PC-9 (cell line): ENCODE data around the gene SYNJ2. TPM values are rescaled to one million over a fixed set of nuclear protein-coding genes. Genes with fewer than 3 reads are reported as not detected.

Experiments
- BruUV-seq: library from RNA; stranded (reverse); fragments of 400-500 nt; replicated peaks from 2 replicates; lab custom pipeline; 2021; lab: Mats Ljungman, UMichigan
- CTCF ChIA-PET: fragments of 300-600 bp; sonication (Branson Sonifier 250); formaldehyde crosslinking; loops from one replicate; lab custom pipeline; 2022; ENCODE audit warnings: antibody characterized with exemption; lab: Charles Lee
- POLR2A ChIA-PET: fragments of 300-600 bp; sonication (Branson Sonifier 250); formaldehyde crosslinking; loops from one replicate; lab custom pipeline; 2022; ENCODE audit warnings: antibody characterized with exemption; ENCODE audit not compliant: unreplicated experiment; lab: Charles Lee
- DNase-seq, 2 experiments: peaks; one replicate each; pipeline versions ENCODE4 v3.0.0 to v3.0.0-alpha.2; 2015 to 2022; ENCODE audit warnings: mixed read lengths in 1 of 2
- H2AFZ ChIP-seq: fragments of 200-600 bp; sonication (generic); 2 replicates; pipeline ENCODE4 v1.8.1; 2017; ENCODE audit warnings: antibody characterized with exemption
- H3F3A ChIP-seq: fragments of 200-600 bp; sonication (generic); 2 replicates; pipeline ENCODE4 v1.8.1; 2017; ENCODE audit warnings: antibody characterized with exemption, mild to moderate bottlenecking, low read depth; ENCODE audit not compliant: insufficient read depth
- H3K27ac ChIP-seq: fragments of 200-600 bp; sonication (generic); 2 replicates; pipeline ENCODE4 v1.6.1; 2016; ENCODE audit warnings: mixed run types
- H3K27me3 ChIP-seq: fragments of 200-600 bp; sonication (generic); 2 replicates; pipeline ENCODE4 v1.6.1; 2016; ENCODE audit warnings: low read depth, mixed run types; ENCODE audit not compliant: insufficient read depth
- H3K36me3 ChIP-seq: fragments of 200-600 bp; sonication (generic); 2 replicates; pipeline ENCODE4 v1.6.1; 2016; ENCODE audit warnings: low read depth, mixed run types
- H3K4me1 ChIP-seq: fragments of 200-600 bp; sonication (generic); replicated peaks from 2 replicates; pipeline ENCODE4 v1.6.1; 2016; ENCODE audit warnings: mixed run types; ENCODE audit not compliant: insufficient read depth
- H3K4me2 ChIP-seq: fragments of 200-600 bp; sonication (generic); 2 replicates; pipeline ENCODE4 v1.6.1; 2017; ENCODE audit warnings: mixed run types
- H3K4me3 ChIP-seq: fragments of 200-600 bp; sonication (generic); 2 replicates; pipeline ENCODE4 v1.6.1; 2016; ENCODE audit warnings: mixed run types
- H3K79me2 ChIP-seq: fragments of 200-600 bp; sonication (generic); 2 replicates; pipeline ENCODE4 v1.6.1; 2017; ENCODE audit warnings: low read depth, mixed run types
- H3K9me2 ChIP-seq: fragments of 200-600 bp; sonication (generic); 2 replicates; pipeline ENCODE4 v1.8.1; 2017; ENCODE audit warnings: mild to moderate bottlenecking; ENCODE audit not compliant: insufficient read depth
- H3K9me3 ChIP-seq: fragments of 200-600 bp; sonication (generic); 2 replicates; pipeline ENCODE4 v1.8.1; 2016; ENCODE audit warnings: low read depth; ENCODE audit not compliant: insufficient read depth
- H4K20me1 ChIP-seq: fragments of 200-600 bp; sonication (generic); 2 replicates; pipeline ENCODE4 v1.8.1; 2017; ENCODE audit not compliant: insufficient read depth
- CTCF ChIP-seq: fragments of 200-600 bp; sonication (generic); conservative IDR thresholded peaks from 2 replicates; pipeline ENCODE4 v1.6.1; 2017; ENCODE audit warnings: mixed run types, antibody characterized with exemption, mild to moderate bottlenecking, moderate library complexity
- EZH2 ChIP-seq: fragments of 200-600 bp; sonication (generic); IDR thresholded peaks from 2 replicates; pipeline ENCODE4 v1.8.0; 2017; ENCODE audit warnings: antibody characterized with exemption, low read depth
- intact Hi-C: fragments of 100-400 bp; cut with micrococcal nuclease; formaldehyde crosslinking; loops from one replicate; pipeline ENCODE4 v1.10.0; 2022; ENCODE audit not compliant: unreplicated experiment
- total RNA-seq: library from RNA; stranded (reverse); gene quantifications from 2 replicates; pipeline ENCODE4 v1.2.3, GENCODE V29; 2021

Gene SYNJ2
- total RNA-seq, 1 experiment from 2014 or later: 30.3 TPM

GRCh38 chr6:158013904-158014504 is 32.3 kb downstream of the SYNJ2 start:
- H3K79me2 ChIP-seq: peaks cover 60% of the 10 kb centered on the region

GRCh38 chr6:158014505-158015187 is 33.0 kb downstream of the SYNJ2 start:
- Histone ChIP-seq H3K27me3 (no peaks in the 10 kb centered on the region), H3K4me3 (no peak overlapping the region), H4K20me1 (no peaks in the 10 kb centered on the region), H3K36me3 (no peaks in the 10 kb centered on the region), H3F3A (peaks cover 5% of the 10 kb centered on the region; the same call in 1 of the 2 replicates), H3K9me2 (no peaks in the 10 kb centered on the region), H2AFZ (no peak overlapping the region), H3K79me2 (peaks cover 54% of the 10 kb centered on the region), H3K4me2 (no peak overlapping the region), H3K9me3 (no peaks in the 10 kb centered on the region), H3K4me1 (peaks cover 26% of the 10 kb centered on the region), H3K27ac (no peak overlapping the region)
- BruUV-seq: no TSS peak
- no peak for DNase-seq
- POLR2A ChIA-PET: no interaction called here
- intact Hi-C loops: no loop called here
- TF ChIP-seq EZH2 (no peak), CTCF (no peak)
- CTCF ChIA-PET: no interaction called here

More at GRCh38 chr6:158013904-158014504, 32.3 kb downstream of the SYNJ2 start:
- intact Hi-C loops: no loop called here
- Histone ChIP-seq H3K9me3 (no peaks in the 10 kb centered on the region), H4K20me1 (0 out of 2 replicates have a peak, but pooled peaks cover 4% of the 10 kb centered on the region), H3K4me3 (no peak overlapping the region), H3F3A (peaks cover 5% of the 10 kb centered on the region; the same call in 1 of the 2 replicates), H3K27ac (no peak overlapping the region), H3K4me2 (no peak overlapping the region), H3K4me1 (peaks cover 26% of the 10 kb centered on the region), H2AFZ (no peak overlapping the region), H3K36me3 (no peaks in the 10 kb centered on the region), H3K9me2 (no peaks in the 10 kb centered on the region), H3K27me3 (no peaks in the 10 kb centered on the region)
- TF ChIP-seq CTCF: no peak
- TF ChIP-seq EZH2: no peak
- CTCF ChIA-PET: no interaction called here
- BruUV-seq: no TSS peak
- DNase-seq: no peak
- POLR2A ChIA-PET: no interaction called here

GRCh38 chr6:158015188-158015506 is 33.5 kb downstream of the SYNJ2 start:
- no peak for DNase-seq
- Histone ChIP-seq H3K4me1 (peaks cover 26% of the 10 kb centered on the region), H2AFZ (no peak overlapping the region), H3K36me3 (no peaks in the 10 kb centered on the region; the same call in 1 of the 2 replicates), H3F3A (peaks cover 5% of the 10 kb centered on the region; the same call in 1 of the 2 replicates), H3K4me3 (no peak overlapping the region), H4K20me1 (no peaks in the 10 kb centered on the region), H3K9me2 (no peaks in the 10 kb centered on the region), H3K27ac (no peak overlapping the region), H3K27me3 (no peaks in the 10 kb centered on the region), H3K9me3 (no peaks in the 10 kb centered on the region), H3K79me2 (peaks cover 49% of the 10 kb centered on the region), H3K4me2 (no peak overlapping the region)
- TF ChIP-seq EZH2 (no peak), CTCF (no peak)
- intact Hi-C loops: no loop called here
- ChIA-PET POLR2A (no interaction called here), CTCF (no interaction called here)
- BruUV-seq: no TSS peak
